GM18526 (cell line): Measurements from ENCODE around the gene PDX1.

Experiments used
- POLR2A ChIP-seq: IDR thresholded peaks from 3 replicates; pipeline ENCODE4 v1.6.1; 2011; ENCODE audit not compliant: insufficient read length; ENCODE audit errors: extremely low read depth

PDX1 gene

GRCh38 chr13:27961227-27962085, 41.7 kb downstream of the PDX1 start:
- no peak for TF ChIP-seq POLR2A

GRCh38 chr13:27962128-27962841, 42.5 kb downstream of the PDX1 start:
- TF ChIP-seq POLR2A: no peak

GRCh38 chr13:27962982-27963381, 43.2 kb downstream of the PDX1 start:
- TF ChIP-seq POLR2A: no peak

GRCh38 chr13:27963491-27963890, 43.7 kb downstream of the PDX1 start:
- TF ChIP-seq POLR2A: no peak

GRCh38 chr13:27964741-27965323, 45.0 kb downstream of the PDX1 start:
- TF ChIP-seq POLR2A: no peak

GRCh38 chr13:27965343-27965739, 45.5 kb downstream of the PDX1 start:
- TF ChIP-seq POLR2A: no peak

GRCh38 chr13:27965740-27966640, 46.2 kb downstream of the PDX1 start:
- TF ChIP-seq POLR2A: no peak

GRCh38 chr13:27966641-27967202, 46.9 kb downstream of the PDX1 start:
- no peak for TF ChIP-seq POLR2A

- TF ChIP-seq POLR2A: no peak
These were observed 47.5 kb downstream of the PDX1 start for GRCh38 chr13:27967203-27967735.

- TF ChIP-seq POLR2A: no peak
These were observed 48.0 kb downstream of the PDX1 start for GRCh38 chr13:27967736-27968315.

GRCh38 chr13:27968316-27969081, 48.7 kb downstream of the PDX1 start:
- no peak for TF ChIP-seq POLR2A

GRCh38 chr13:27969082-27969865, 49.5 kb downstream of the PDX1 start, which contains the start of gene CDX2:
TSS of gene CDX2 (minus strand) at chr13:27969315. CDS start at chr13:27969006, 309 bp downstream.
- TF ChIP-seq POLR2A: no peak
